A673 (cell line): Measurements from ENCODE around the gene COBL. TPM values are rescaled to one million over a fixed set of nuclear protein-coding genes. Genes with fewer than 3 reads are reported as not detected.

Experiments
- BruUV-seq: library from RNA; stranded (reverse); fragments of 400-500 nt; replicated peaks from 2 replicates; lab custom pipeline; 2021; lab: Mats Ljungman, UMichigan
- CTCF ChIA-PET: fragments of 300-600 bp; sonication (Branson Sonifier 250); formaldehyde crosslinking; loops from one replicate; lab custom pipeline; 2022; ENCODE audit warnings: antibody characterized with exemption; lab: Charles Lee
- POLR2A ChIA-PET: fragments of 300-600 bp; sonication (Branson Sonifier 250); formaldehyde crosslinking; loops from one replicate; lab custom pipeline; 2022; ENCODE audit warnings: antibody characterized with exemption; ENCODE audit not compliant: low non-redundant PET; lab: Charles Lee
- DNase-seq: peaks from one replicate; pipeline ENCODE4 v3.0.0-alpha.2; 2015; ENCODE audit warnings: low spot score
- H3K27ac ChIP-seq: fragments of 200-600 bp; sonication (generic); 2 replicates; pipeline ENCODE4 v1.5.1; 2016; ENCODE audit warnings: mixed run types, low read depth, mild to moderate bottlenecking, mixed read lengths, antibody characterized with exemption, low read length; ENCODE audit not compliant: poor library complexity, severe bottlenecking
- H3K27me3 ChIP-seq: fragments of 200-600 bp; sonication (generic); replicated peaks from 2 replicates; pipeline ENCODE4 v1.6.1; 2017; ENCODE audit warnings: mixed run types, low read depth, mild to moderate bottlenecking, mixed read lengths, antibody characterized with exemption, low read length; ENCODE audit not compliant: insufficient read depth, poor library complexity
- H3K36me3 ChIP-seq: fragments of 200-600 bp; sonication (generic); 2 replicates; pipeline ENCODE4 v1.6.1; 2016; ENCODE audit warnings: mixed run types, mild to moderate bottlenecking, mixed read lengths, antibody characterized with exemption, low read length; ENCODE audit not compliant: insufficient read depth, poor library complexity, severe bottlenecking
- H3K4me1 ChIP-seq: fragments of 200-600 bp; sonication (generic); 2 replicates; pipeline ENCODE4 v1.6.1; 2017; ENCODE audit warnings: mixed run types, mild to moderate bottlenecking, mixed read lengths, antibody characterized with exemption, low read length; ENCODE audit not compliant: insufficient read depth, poor library complexity, severe bottlenecking
- H3K4me3 ChIP-seq: fragments of 200-600 bp; sonication (generic); 2 replicates; pipeline ENCODE4 v1.5.1; 2016; ENCODE audit warnings: low read depth, mixed run types, mild to moderate bottlenecking, mixed read lengths, low read length; ENCODE audit not compliant: poor library complexity, severe bottlenecking
- H3K9me3 ChIP-seq: fragments of 200-600 bp; sonication (generic); 2 replicates; pipeline ENCODE4 v1.6.1; 2016; ENCODE audit warnings: mixed run types, low read depth, mild to moderate bottlenecking, mixed read lengths, antibody characterized with exemption, low read length; ENCODE audit not compliant: poor library complexity, severe bottlenecking
- CTCF ChIP-seq: fragments of 300-800, 200-600 bp; sonication (generic); conservative IDR thresholded peaks from 2 replicates; pipeline ENCODE4 v1.5.1; 2017; ENCODE audit warnings: low read depth, mild to moderate bottlenecking, antibody characterized with exemption, low read length, moderate library complexity, mixed read lengths
- EZH2 ChIP-seq: fragments of 200-600 bp; sonication (generic); IDR thresholded peaks from 2 replicates; pipeline ENCODE4 v1.6.1; 2017; ENCODE audit warnings: borderline replicate concordance, low read depth, mild to moderate bottlenecking, mixed read lengths, antibody characterized with exemption, low read length; ENCODE audit not compliant: poor library complexity, severe bottlenecking
- intact Hi-C: fragments of 100-400 bp; cut with micrococcal nuclease; formaldehyde crosslinking; loops from one replicate; pipeline ENCODE4 v1.10.0; 2022; ENCODE audit not compliant: unreplicated experiment
- total RNA-seq: library from RNA; stranded (reverse); gene quantifications from 2 replicates; pipeline ENCODE4 v1.2.3, GENCODE V29; 2021

The COBL gene
- total RNA-seq, 1 experiment from 2014 or later, result not detected

GRCh38 chr7:51165337-51165736 is 151.3 kb downstream of the COBL start:
- POLR2A ChIA-PET, result no interaction called here
- Histone ChIP-seq H3K9me3 (no peaks in the 10 kb centered on the region), H3K36me3 (no peaks in the 10 kb centered on the region), H3K27me3 (no peaks in the 10 kb centered on the region), H3K27ac (no peak overlapping the region), H3K4me1 (no peaks in the 10 kb centered on the region), H3K4me3 (no peak overlapping the region)
- no TSS peak for BruUV-seq
- TF ChIP-seq CTCF (no peak), EZH2 (no peak)
- intact Hi-C loops, result loop anchor here (10.0 kb wide), 2 partner anchors 199 to 471 kb away; no protein-coding TSS in a partner anchor
- CTCF ChIA-PET, result no interaction called here
- no peak for DNase-seq

GRCh38 chr7:51162724-51163329 is 153.8 kb downstream of the COBL start:
- BruUV-seq, result no TSS peak
- no peak overlapping the region for H3K4me3 ChIP-seq
- H3K27me3 ChIP-seq, result no peaks in the 10 kb centered on the region
- TF ChIP-seq CTCF, result peak; percentile 83
- no peak for TF ChIP-seq EZH2
- intact Hi-C loops, result loop anchor here (5.0 to 10.0 kb wide), 3 partner anchors 202 to 468 kb away; no protein-coding TSS in a partner anchor
- no peak overlapping the region for H3K27ac ChIP-seq
- POLR2A ChIA-PET, result no interaction called here
- no peaks in the 10 kb centered on the region for H3K9me3 ChIP-seq
- H3K4me1 ChIP-seq, result no peaks in the 10 kb centered on the region
- no peaks in the 10 kb centered on the region for H3K36me3 ChIP-seq
- peak; percentile 77 for DNase-seq
- CTCF ChIA-PET, result interaction anchor here (0.6 to 1.3 kb wide), 6 partner anchors 41 to 1758 kb away, joined by 3 to 6 read pairs (median 4); no protein-coding TSS in a partner anchor

GRCh38 chr7:51161937-51162336 is 154.7 kb downstream of the COBL start:
- no TSS peak for BruUV-seq
- ChIA-PET POLR2A (no interaction called here), CTCF (interaction anchor here (0.7 to 1.3 kb wide), 3 partner anchors 266 to 1069 kb away, joined by 3 to 6 read pairs (median 4); no protein-coding TSS in a partner anchor)
- Histone ChIP-seq H3K27me3 (no peaks in the 10 kb centered on the region), H3K36me3 (no peaks in the 10 kb centered on the region), H3K27ac (no peak overlapping the region), H3K4me3 (no peak overlapping the region), H3K4me1 (no peaks in the 10 kb centered on the region), H3K9me3 (no peaks in the 10 kb centered on the region)
- TF ChIP-seq CTCF (no peak), EZH2 (no peak)
- intact Hi-C loops, result loop anchor here (1.0 to 10.0 kb wide), 5 partner anchors 203 to 1069 kb away; partner anchors contain the start of gene ZPBP
- no peak for DNase-seq
